Measurements from ENCODE around the gene MCF2L. TPM values are rescaled to one million over a fixed set of nuclear protein-coding genes. Genes with fewer than 3 reads are reported as not detected.

Gene MCF2L
- total and polyA plus RNA-seq, 4 donors = 46.3 to 136 (median 92.0) TPM

- 88% methylated on average over 5 of the region's 6 CpGs for WGBS (ENCODE audit: insufficient coverage)
- H3K4me1 ChIP-seq (ENCODE audit: control insufficient read depth, insufficient read depth, low read length) = peaks cover 54% of the 10 kb centered on the region
- H3K27ac ChIP-seq (ENCODE audit: low read depth, low read length) = no peak overlapping the region
- peaks cover 15% of the 10 kb centered on the region for H3K36me3 ChIP-seq (ENCODE audit: control insufficient read depth, insufficient read depth, low read length)
- no peaks in the 10 kb centered on the region for H3K27me3 ChIP-seq (ENCODE audit: control insufficient read depth, insufficient read depth, low read length)
- peak overlapping the region; percentile 55 for H3K4me3 ChIP-seq (ENCODE audit: low read depth, low read length)
- peak in 1 of 6 donors; percentile 25 for DNase-seq (ENCODE audit: low read depth in 4 of 6, low spot score in 6 of 6)
- no peaks in the 10 kb centered on the region for H3K9me3 ChIP-seq (ENCODE audit: control insufficient read depth, insufficient read depth, low read length)
Observed at GRCh38 chr13:112971288-112971643, 2.3 kb downstream of the MCF2L start.

GRCh38 chr13:112972258-112972657 is 3.2 kb downstream of the MCF2L start:
- no peaks in the 10 kb centered on the region for H3K27me3 ChIP-seq (ENCODE audit: control insufficient read depth, insufficient read depth, low read length)
- no peak overlapping the region for H3K27ac ChIP-seq (ENCODE audit: low read depth, low read length)
- no peaks in the 10 kb centered on the region for H3K9me3 ChIP-seq (ENCODE audit: control insufficient read depth, insufficient read depth, low read length)
- peaks cover 64% of the 10 kb centered on the region for H3K4me1 ChIP-seq (ENCODE audit: control insufficient read depth, insufficient read depth, low read length)
- peaks cover 23% of the 10 kb centered on the region for H3K36me3 ChIP-seq (ENCODE audit: control insufficient read depth, insufficient read depth, low read length)
- no peak for DNase-seq (ENCODE audit: low read depth in 4 of 6, low spot score in 6 of 6)
- H3K4me3 ChIP-seq (ENCODE audit: low read depth, low read length) = no peak overlapping the region
- 97% methylated on average over 1 of the region's 1 CpG for WGBS (ENCODE audit: insufficient coverage)

- no peaks in the 10 kb centered on the region for H3K27me3 ChIP-seq (ENCODE audit: control insufficient read depth, insufficient read depth, low read length)
- peaks cover 62% of the 10 kb centered on the region for H3K4me1 ChIP-seq (ENCODE audit: control insufficient read depth, insufficient read depth, low read length)
- WGBS (ENCODE audit: insufficient coverage) = 82% methylated on average over 15 of the region's 19 CpGs
- H3K4me3 ChIP-seq (ENCODE audit: low read depth, low read length) = no peak overlapping the region
- peaks cover 24% of the 10 kb centered on the region for H3K36me3 ChIP-seq (ENCODE audit: control insufficient read depth, insufficient read depth, low read length)
- DNase-seq (ENCODE audit: low read depth in 4 of 6, low spot score in 6 of 6) = peak in 1 of 6 donors; percentile 27
- H3K27ac ChIP-seq (ENCODE audit: low read depth, low read length) = no peak overlapping the region
- no peaks in the 10 kb centered on the region for H3K9me3 ChIP-seq (ENCODE audit: control insufficient read depth, insufficient read depth, low read length)
Observed at GRCh38 chr13:112972867-112973576, 4.0 kb downstream of the MCF2L start.

GRCh38 chr13:112973577-112973951 is 4.5 kb downstream of the MCF2L start:
- Histone ChIP-seq H3K27ac (ENCODE audit: low read depth, low read length) (no peak overlapping the region), H3K4me3 (ENCODE audit: low read depth, low read length) (no peak overlapping the region), H3K4me1 (ENCODE audit: control insufficient read depth, insufficient read depth, low read length) (peaks cover 62% of the 10 kb centered on the region), H3K27me3 (ENCODE audit: control insufficient read depth, insufficient read depth, low read length) (no peaks in the 10 kb centered on the region), H3K9me3 (ENCODE audit: control insufficient read depth, insufficient read depth, low read length) (no peaks in the 10 kb centered on the region), H3K36me3 (ENCODE audit: control insufficient read depth, insufficient read depth, low read length) (peaks cover 26% of the 10 kb centered on the region)
- no peak for DNase-seq (ENCODE audit: low read depth in 4 of 6, low spot score in 6 of 6)
- 93% methylated on average over 18 of the region's 18 CpGs for WGBS (ENCODE audit: insufficient coverage)

- 91% methylated on average over 8 of the region's 8 CpGs for WGBS (ENCODE audit: insufficient coverage)
- Histone ChIP-seq H3K27me3 (ENCODE audit: control insufficient read depth, insufficient read depth, low read length) (no peaks in the 10 kb centered on the region), H3K4me1 (ENCODE audit: control insufficient read depth, insufficient read depth, low read length) (peaks cover 62% of the 10 kb centered on the region), H3K36me3 (ENCODE audit: control insufficient read depth, insufficient read depth, low read length) (peaks cover 32% of the 10 kb centered on the region), H3K4me3 (ENCODE audit: low read depth, low read length) (no peak overlapping the region), H3K27ac (ENCODE audit: low read depth, low read length) (no peak overlapping the region), H3K9me3 (ENCODE audit: control insufficient read depth, insufficient read depth, low read length) (no peaks in the 10 kb centered on the region)
- DNase-seq (ENCODE audit: low read depth in 4 of 6, low spot score in 6 of 6) = no peak
Observed at GRCh38 chr13:112974125-112974524, 5.1 kb downstream of the MCF2L start.

- no peak overlapping the region for H3K4me3 ChIP-seq (ENCODE audit: low read depth, low read length)
- DNase-seq (ENCODE audit: low read depth in 4 of 6, low spot score in 6 of 6) = peak in 1 of 6 donors; percentile 71
- peaks cover 37% of the 10 kb centered on the region for H3K36me3 ChIP-seq (ENCODE audit: control insufficient read depth, insufficient read depth, low read length)
- no peaks in the 10 kb centered on the region for H3K27me3 ChIP-seq (ENCODE audit: control insufficient read depth, insufficient read depth, low read length)
- WGBS (ENCODE audit: insufficient coverage) = 40% methylated on average over 4 of the region's 13 CpGs
- H3K27ac ChIP-seq (ENCODE audit: low read depth, low read length) = no peak overlapping the region
- H3K9me3 ChIP-seq (ENCODE audit: control insufficient read depth, insufficient read depth, low read length) = no peaks in the 10 kb centered on the region
- peaks cover 56% of the 10 kb centered on the region for H3K4me1 ChIP-seq (ENCODE audit: control insufficient read depth, insufficient read depth, low read length)
Observed at GRCh38 chr13:112974671-112975070, 5.7 kb downstream of the MCF2L start.

GRCh38 chr13:112975401-112975939 is 6.5 kb downstream of the MCF2L start:
- DNase-seq (ENCODE audit: low read depth in 4 of 6, low spot score in 6 of 6) = no peak
- H3K27ac ChIP-seq (ENCODE audit: low read depth, low read length) = no peak overlapping the region
- WGBS (ENCODE audit: insufficient coverage) = 96% methylated on average over 21 of the region's 21 CpGs
- H3K4me1 ChIP-seq (ENCODE audit: control insufficient read depth, insufficient read depth, low read length) = peaks cover 59% of the 10 kb centered on the region
- H3K27me3 ChIP-seq (ENCODE audit: control insufficient read depth, insufficient read depth, low read length) = no peaks in the 10 kb centered on the region
- no peaks in the 10 kb centered on the region for H3K9me3 ChIP-seq (ENCODE audit: control insufficient read depth, insufficient read depth, low read length)
- H3K36me3 ChIP-seq (ENCODE audit: control insufficient read depth, insufficient read depth, low read length) = peaks cover 42% of the 10 kb centered on the region
- no peak overlapping the region for H3K4me3 ChIP-seq (ENCODE audit: low read depth, low read length)

- 92% methylated on average over 18 of the region's 20 CpGs for WGBS (ENCODE audit: insufficient coverage)
- Histone ChIP-seq H3K9me3 (ENCODE audit: control insufficient read depth, insufficient read depth, low read length) (no peaks in the 10 kb centered on the region), H3K4me3 (ENCODE audit: low read depth, low read length) (no peak overlapping the region), H3K4me1 (ENCODE audit: control insufficient read depth, insufficient read depth, low read length) (peaks cover 55% of the 10 kb centered on the region), H3K27me3 (ENCODE audit: control insufficient read depth, insufficient read depth, low read length) (no peaks in the 10 kb centered on the region), H3K36me3 (ENCODE audit: control insufficient read depth, insufficient read depth, low read length) (peaks cover 50% of the 10 kb centered on the region), H3K27ac (ENCODE audit: low read depth, low read length) (no peak overlapping the region)
- no peak for DNase-seq (ENCODE audit: low read depth in 4 of 6, low spot score in 6 of 6)
Observed at GRCh38 chr13:112976526-112976925, 7.5 kb downstream of the MCF2L start.

- no peak for DNase-seq (ENCODE audit: low read depth in 4 of 6, low spot score in 6 of 6)
- Histone ChIP-seq H3K27me3 (ENCODE audit: control insufficient read depth, insufficient read depth, low read length) (no peaks in the 10 kb centered on the region), H3K4me1 (ENCODE audit: control insufficient read depth, insufficient read depth, low read length) (peaks cover 59% of the 10 kb centered on the region), H3K9me3 (ENCODE audit: control insufficient read depth, insufficient read depth, low read length) (no peaks in the 10 kb centered on the region), H3K27ac (ENCODE audit: low read depth, low read length) (no peak overlapping the region), H3K36me3 (ENCODE audit: control insufficient read depth, insufficient read depth, low read length) (peaks cover 55% of the 10 kb centered on the region), H3K4me3 (ENCODE audit: low read depth, low read length) (no peak overlapping the region)
- 80% methylated on average over 6 of the region's 11 CpGs for WGBS (ENCODE audit: insufficient coverage)
Observed at GRCh38 chr13:112977091-112977490, 8.1 kb downstream of the MCF2L start.

- no peak overlapping the region for H3K27ac ChIP-seq (ENCODE audit: low read depth, low read length)
- DNase-seq (ENCODE audit: low read depth in 4 of 6, low spot score in 6 of 6) = no peak
Observed at GRCh38 chr13:112977525-112977924, 8.5 kb downstream of the MCF2L start.

More at GRCh38 chr13:112977525-112977924, 8.5 kb downstream of the MCF2L start:
- no peak overlapping the region for H3K4me3 ChIP-seq (ENCODE audit: low read depth, low read length)
- 80% methylated on average over 8 of the region's 10 CpGs for WGBS (ENCODE audit: insufficient coverage)
- H3K36me3 ChIP-seq (ENCODE audit: control insufficient read depth, insufficient read depth, low read length) = peaks cover 59% of the 10 kb centered on the region
- no peaks in the 10 kb centered on the region for H3K9me3 ChIP-seq (ENCODE audit: control insufficient read depth, insufficient read depth, low read length)
- H3K4me1 ChIP-seq (ENCODE audit: control insufficient read depth, insufficient read depth, low read length) = peaks cover 63% of the 10 kb centered on the region
- H3K27me3 ChIP-seq (ENCODE audit: control insufficient read depth, insufficient read depth, low read length) = no peaks in the 10 kb centered on the region
